Trophoblast cell (in vitro differentiated cells and primary cell): Measurements from ENCODE around the gene MST1.

ENCODE experiments used
- DNase-seq, 2 donors: peaks; one replicate each; pipeline ENCODE4 v3.0.0-alpha.2; 2016
- H2AFZ ChIP-seq: 2 replicates; pipeline ENCODE4 v1.6.1; 2013; ENCODE audit warnings: low read length, moderate library complexity, mild to moderate bottlenecking; ENCODE audit not compliant: insufficient read depth, poor library complexity
- H2AK5ac ChIP-seq: 2 replicates; pipeline ENCODE4 v1.6.1; 2013; ENCODE audit warnings: mild to moderate bottlenecking, low read length
- H2BK120ac ChIP-seq: 2 replicates; pipeline ENCODE4 v1.6.1; 2013; ENCODE audit warnings: low read length, mild to moderate bottlenecking, moderate library complexity; ENCODE audit not compliant: insufficient read depth, poor library complexity
- H2BK12ac ChIP-seq: 2 replicates; pipeline ENCODE4 v1.6.1; 2013; ENCODE audit warnings: mild to moderate bottlenecking, low read length, moderate library complexity
- H2BK5ac ChIP-seq: 2 replicates; pipeline ENCODE4 v1.6.1; 2013; ENCODE audit warnings: low read length, low read depth, moderate library complexity, mild to moderate bottlenecking; ENCODE audit not compliant: poor library complexity
- H3K14ac ChIP-seq: 2 replicates; pipeline ENCODE4 v1.6.1; 2013; ENCODE audit warnings: mild to moderate bottlenecking, low read length
- H3K18ac ChIP-seq: 2 replicates; pipeline ENCODE4 v1.6.1; 2013; ENCODE audit warnings: mild to moderate bottlenecking, low read length
- H3K23ac ChIP-seq: 2 replicates; pipeline ENCODE4 v1.6.1; 2013; ENCODE audit warnings: low read length
- H3K27ac ChIP-seq: 2 replicates; pipeline ENCODE4 v1.5.1; 2013; ENCODE audit warnings: low read depth, mild to moderate bottlenecking, inconsistent platforms, low read length, moderate library complexity
- H3K27me3 ChIP-seq: 2 replicates; pipeline ENCODE4 v1.6.1; 2013; ENCODE audit warnings: inconsistent platforms, mild to moderate bottlenecking, low read length, moderate library complexity; ENCODE audit not compliant: insufficient read depth
- H3K36me3 ChIP-seq, 2 experiments: 1 replicate in 1 of 2; 2 replicates in 1 of 2; pipeline ENCODE4 v1.6.1; 2013; ENCODE audit warnings: low read length in 2 of 2, mild to moderate bottlenecking in 2 of 2, moderate library complexity in 1 of 2; ENCODE audit not compliant: insufficient read depth in 2 of 2, control insufficient read depth in 1 of 2
- H3K4ac ChIP-seq: 2 replicates; pipeline ENCODE4 v1.6.1; 2013; ENCODE audit warnings: low read depth, mild to moderate bottlenecking, low read length, moderate library complexity
- H3K4me1 ChIP-seq, 2 experiments: 1 replicate in 1 of 2; 2 replicates in 1 of 2; pipeline ENCODE4 v1.6.1; 2013; ENCODE audit warnings: low read length in 2 of 2, mild to moderate bottlenecking in 2 of 2, moderate library complexity in 1 of 2; ENCODE audit not compliant: insufficient read depth in 2 of 2, control insufficient read depth in 1 of 2
- H3K4me2 ChIP-seq: 2 replicates; pipeline ENCODE4 v1.6.1; 2013; ENCODE audit warnings: inconsistent platforms, mild to moderate bottlenecking, low read length, moderate library complexity
- H3K4me3 ChIP-seq: 2 replicates; pipeline ENCODE4 v1.5.1; 2013; ENCODE audit warnings: mild to moderate bottlenecking, low read depth, low read length, inconsistent platforms
- H3K79me1 ChIP-seq: one replicate; pipeline ENCODE4 v1.6.1; 2013; ENCODE audit warnings: low read length
- H3K79me2 ChIP-seq: 2 replicates; pipeline ENCODE4 v1.6.1; 2013; ENCODE audit warnings: low read length, mild to moderate bottlenecking; ENCODE audit not compliant: control insufficient read depth, insufficient read depth, poor library complexity
- H3K9ac ChIP-seq: 2 replicates; pipeline ENCODE4 v1.6.1; 2013; ENCODE audit warnings: mild to moderate bottlenecking, low read length
- H3K9me3 ChIP-seq: 2 replicates; pipeline ENCODE4 v1.6.1; 2013; ENCODE audit warnings: low read depth, mild to moderate bottlenecking, control low read depth, inconsistent platforms, low read length; ENCODE audit not compliant: insufficient read depth
- H4K12ac ChIP-seq: 2 replicates; pipeline ENCODE4 v1.6.1; 2013; ENCODE audit warnings: low read depth, mild to moderate bottlenecking, low read length, moderate library complexity
- H4K8ac ChIP-seq: 2 replicates; pipeline ENCODE4 v1.6.1; 2013; ENCODE audit warnings: low read depth, mild to moderate bottlenecking, low read length, moderate library complexity
- H4K91ac ChIP-seq: one replicate; pipeline ENCODE4 v1.6.1; 2013; ENCODE audit warnings: low read depth, mild to moderate bottlenecking, low read length, moderate library complexity
- WGBS: extraction: QIAGEN DNeasy Blood & Tissue Kit; methylation state at CpG from one replicate; pipeline ENCODE4 v1.1.7; 2013; ENCODE audit warnings: missing lambda C conversion rate; ENCODE audit not compliant: insufficient read length, insufficient coverage; ENCODE audit errors: extremely low coverage; 5-methylcytosine and 5-hydroxymethylcytosine counted together

The MST1 gene

DNA sequence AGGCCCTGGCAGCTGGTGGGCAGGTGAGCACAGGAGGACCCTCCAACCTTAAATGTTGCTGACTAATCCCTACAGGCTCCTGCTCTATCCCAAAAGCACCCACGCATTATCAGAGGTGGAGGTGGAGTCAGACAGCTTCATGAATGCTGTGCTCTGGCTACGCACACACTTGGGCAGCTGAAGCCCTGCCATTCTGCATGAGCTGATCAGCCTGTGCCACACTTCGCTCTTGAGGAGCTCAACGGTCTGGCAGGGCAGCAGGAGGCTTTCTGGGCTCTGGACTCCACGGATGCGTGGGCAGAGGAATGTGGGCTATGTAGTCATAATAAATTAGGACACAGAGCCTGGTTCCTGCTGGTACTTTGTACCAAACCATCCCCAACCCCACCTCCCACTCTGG lies 6.1 kb downstream of the MST1 start:
- Histone ChIP-seq H3K79me2 (peaks cover 2% of the 10 kb centered on the region), H4K8ac (no peak overlapping the region), H3K27ac (no peak overlapping the region), H2BK120ac (no peak overlapping the region), H3K23ac (no peak overlapping the region), H4K91ac (no peak overlapping the region), H3K9ac (no peak overlapping the region), H3K36me3 (peaks cover 62% of the 10 kb centered on the region in 2 experiments), H2BK5ac (no peak overlapping the region), H3K4me1 (peaks cover 0 to 7% of the 10 kb centered on the region in 2 experiments), H3K4me2 (no peak overlapping the region), H3K79me1 (peaks cover 2% of the 10 kb centered on the region), H3K9me3 (no peaks in the 10 kb centered on the region), H2AK5ac (no peak overlapping the region), H2BK12ac (no peak overlapping the region), H3K4me3 (no peak overlapping the region), H2AFZ (no peak overlapping the region), H3K27me3 (no peaks in the 10 kb centered on the region), H3K4ac (no peak overlapping the region), H4K12ac (no peak overlapping the region), H3K18ac (no peak overlapping the region), H3K14ac (no peak overlapping the region)
- WGBS = no CpG with 5 or more reads among the region's 6 CpGs
- no peak for DNase-seq

DNA sequence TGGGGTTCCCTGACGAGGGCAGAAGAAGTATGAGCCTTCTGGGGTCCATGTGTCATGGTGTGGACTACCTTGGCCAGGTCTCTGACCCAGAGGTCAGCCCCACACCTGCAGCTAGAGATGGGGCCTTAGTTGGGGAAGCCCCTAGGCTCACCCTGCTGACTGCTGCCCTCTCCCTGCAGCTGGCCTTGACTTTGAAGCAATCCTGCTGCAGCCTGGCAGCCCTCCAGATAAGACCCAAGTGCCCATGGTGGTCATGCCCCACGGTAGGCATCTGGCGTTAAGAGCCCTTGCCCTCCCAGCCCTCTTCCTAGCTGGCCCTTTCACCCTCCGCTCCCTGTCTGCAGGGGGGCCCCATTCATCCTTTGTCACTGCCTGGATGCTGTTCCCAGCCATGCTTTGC lies 7.7 kb downstream of the MST1 start:
- Histone ChIP-seq H3K23ac (no peak overlapping the region), H2AFZ (no peak overlapping the region), H3K27ac (no peak overlapping the region), H3K36me3 (peaks cover 77 to 78% of the 10 kb centered on the region in 2 experiments), H4K8ac (no peak overlapping the region), H3K14ac (no peak overlapping the region), H3K4me2 (no peak overlapping the region), H3K4ac (no peak overlapping the region), H3K79me2 (no peaks in the 10 kb centered on the region), H3K4me3 (no peak overlapping the region), H2AK5ac (no peak overlapping the region), H2BK120ac (no peak overlapping the region), H3K4me1 (peaks cover 0 to 4% of the 10 kb centered on the region in 2 experiments), H3K9ac (no peak overlapping the region), H2BK5ac (no peak overlapping the region), H4K12ac (no peak overlapping the region), H3K9me3 (no peaks in the 10 kb centered on the region), H4K91ac (no peak overlapping the region), H3K27me3 (no peaks in the 10 kb centered on the region), H3K79me1 (peaks cover 2% of the 10 kb centered on the region), H2BK12ac (no peak overlapping the region), H3K18ac (no peak overlapping the region)
- WGBS = no CpG with 5 or more reads among the region's 4 CpGs
- DNase-seq = no peak

DNA sequence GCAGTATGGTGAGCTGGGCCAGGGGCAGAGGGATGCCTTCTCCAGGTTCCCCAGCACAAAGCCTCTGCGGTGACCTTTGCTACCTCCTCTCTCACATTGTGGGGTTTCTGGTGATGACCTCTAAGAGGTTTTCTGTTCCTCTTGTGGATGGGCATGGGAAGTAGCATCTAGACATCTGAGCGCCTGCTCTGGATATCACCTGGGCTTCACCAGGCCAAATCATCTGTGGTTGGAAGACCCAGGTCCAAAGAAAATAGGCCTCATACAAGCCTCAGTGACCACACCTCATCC lies 8.1 kb downstream of the MST1 start:
- WGBS = no CpG with 5 or more reads among the region's 2 CpGs
- H4K8ac ChIP-seq = no peak overlapping the region
- no peaks in the 10 kb centered on the region for H3K9me3 ChIP-seq
- no peak overlapping the region for H3K4me2 ChIP-seq
- no peak overlapping the region for H3K18ac ChIP-seq
- H2BK12ac ChIP-seq = no peak overlapping the region
- no peak overlapping the region for H3K4ac ChIP-seq
- no peak overlapping the region for H3K4me3 ChIP-seq
- H4K91ac ChIP-seq = no peak overlapping the region
- H3K79me2 ChIP-seq = no peaks in the 10 kb centered on the region
- no peak overlapping the region for H2BK5ac ChIP-seq
- no peak for DNase-seq
- H2BK120ac ChIP-seq = no peak overlapping the region
- H2AFZ ChIP-seq = no peak overlapping the region
- peaks cover 0 to 3% of the 10 kb centered on the region in 2 experiments for H3K4me1 ChIP-seq
- H4K12ac ChIP-seq = no peak overlapping the region
- H3K23ac ChIP-seq = no peak overlapping the region
- H3K14ac ChIP-seq = no peak overlapping the region
- no peak overlapping the region for H3K9ac ChIP-seq
- peaks cover under 1% of the 10 kb centered on the region for H3K79me1 ChIP-seq
- no peak overlapping the region for H2AK5ac ChIP-seq
- no peak overlapping the region for H3K27ac ChIP-seq
- H3K27me3 ChIP-seq = no peaks in the 10 kb centered on the region
- peaks cover 81 to 82% of the 10 kb centered on the region in 2 experiments for H3K36me3 ChIP-seq

DNA sequence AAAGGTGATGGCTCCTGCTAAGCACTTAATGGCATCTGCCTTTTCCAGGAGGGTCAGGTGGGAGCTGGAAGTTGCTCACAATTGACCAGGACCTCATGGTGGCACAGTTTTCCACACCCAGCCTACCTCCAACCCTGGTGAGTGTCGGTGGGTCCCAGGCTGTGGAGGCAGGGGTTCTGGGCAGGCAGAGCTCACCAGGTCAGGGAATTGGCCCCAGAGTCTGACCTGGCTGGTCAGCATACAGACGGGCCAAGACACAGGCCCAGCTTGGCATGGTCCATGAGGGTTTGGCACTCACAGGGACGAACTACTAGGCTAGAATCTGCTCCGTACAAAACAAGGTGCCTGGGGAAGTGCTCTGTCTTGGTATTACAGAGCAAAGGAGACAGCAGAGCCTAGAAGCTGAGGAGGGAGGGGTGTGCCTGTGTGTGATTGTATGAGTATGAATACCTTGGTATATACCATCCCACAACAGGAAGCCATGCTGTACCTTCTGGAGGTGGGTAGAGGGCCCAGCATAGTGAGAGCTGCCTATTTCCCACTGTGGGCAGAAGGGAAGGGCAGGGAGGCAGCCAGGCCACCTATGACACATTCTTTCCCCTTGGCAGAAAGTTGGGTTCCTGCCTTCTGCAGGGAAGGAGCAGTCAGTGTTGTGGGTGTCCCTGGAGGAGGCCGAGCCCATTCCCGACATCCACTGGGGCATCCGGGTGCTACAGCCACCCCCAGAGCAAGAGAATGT lies 8.6 kb downstream of the MST1 start:
- Histone ChIP-seq H2BK120ac (no peak overlapping the region), H3K4ac (no peak overlapping the region), H3K4me2 (no peak overlapping the region), H3K79me2 (no peaks in the 10 kb centered on the region), H3K27me3 (no peaks in the 10 kb centered on the region), H3K18ac (no peak overlapping the region), H3K79me1 (no peaks in the 10 kb centered on the region), H3K4me3 (no peak overlapping the region), H2AK5ac (no peak overlapping the region), H2BK12ac (no peak overlapping the region), H3K36me3 (peaks cover 86% of the 10 kb centered on the region in 2 experiments), H3K4me1 (no peaks in the 10 kb centered on the region), H4K8ac (no peak overlapping the region), H3K27ac (no peak overlapping the region), H4K12ac (no peak overlapping the region), H2AFZ (no peak overlapping the region), H2BK5ac (no peak overlapping the region), H3K23ac (no peak overlapping the region), H4K91ac (no peak overlapping the region), H3K9me3 (no peaks in the 10 kb centered on the region), H3K14ac (no peak overlapping the region), H3K9ac (no peak overlapping the region)
- no CpG with 5 or more reads among the region's 7 CpGs for WGBS
- DNase-seq = no peak
